BLaER1 treated with 17β-estradiol and CSF1 and Interleukin-3, amounts not matched to agents 10 nM and 100 nM (cell line): Measurements from ENCODE around the gene STK39.

Experiments
- H3K27ac ChIP-seq, 11 experiments: shearing (Covaris generic); formaldehyde crosslinking; 2 replicates each; pipeline ENCODE4 v1.8.1; 2022
- H3K27me3 ChIP-seq, 11 experiments: shearing (Covaris generic); formaldehyde crosslinking; 2 replicates each; pipeline ENCODE4 v1.8.1; 2022
- H3K36me3 ChIP-seq, 11 experiments: shearing (Covaris generic); formaldehyde crosslinking; 2 replicates each; pipeline ENCODE4 v1.8.1; 2022
- H3K4me1 ChIP-seq, 10 experiments: shearing (Covaris generic); formaldehyde crosslinking; 2 replicates each; pipeline ENCODE4 v1.8.1; 2022
- H3K4me2 ChIP-seq, 11 experiments: shearing (Covaris generic); formaldehyde crosslinking; 2 replicates each; pipeline ENCODE4 v1.8.1; 2022
- H3K4me3 ChIP-seq, 10 experiments: shearing (Covaris generic); formaldehyde crosslinking; 2 replicates each; pipeline ENCODE4 v1.8.1; 2022
- H3K9ac ChIP-seq, 11 experiments: shearing (Covaris generic); formaldehyde crosslinking; 2 replicates each; pipeline ENCODE4 v1.8.1; 2022
- H3K9me3 ChIP-seq, 11 experiments: shearing (Covaris generic); formaldehyde crosslinking; replicated peaks in 1 of 11; 2 replicates each; pipeline ENCODE4 v1.8.1; 2022
- H4K20me1 ChIP-seq, 11 experiments: shearing (Covaris generic); formaldehyde crosslinking; 2 replicates each; pipeline ENCODE4 v1.8.1; 2022
- Cebpa-rat ChIP-seq, 11 experiments: shearing (Covaris generic); IDR thresholded peaks; 2 replicates each; pipeline ENCODE4 v1.8.1; 2022

STK39 gene

DNA sequence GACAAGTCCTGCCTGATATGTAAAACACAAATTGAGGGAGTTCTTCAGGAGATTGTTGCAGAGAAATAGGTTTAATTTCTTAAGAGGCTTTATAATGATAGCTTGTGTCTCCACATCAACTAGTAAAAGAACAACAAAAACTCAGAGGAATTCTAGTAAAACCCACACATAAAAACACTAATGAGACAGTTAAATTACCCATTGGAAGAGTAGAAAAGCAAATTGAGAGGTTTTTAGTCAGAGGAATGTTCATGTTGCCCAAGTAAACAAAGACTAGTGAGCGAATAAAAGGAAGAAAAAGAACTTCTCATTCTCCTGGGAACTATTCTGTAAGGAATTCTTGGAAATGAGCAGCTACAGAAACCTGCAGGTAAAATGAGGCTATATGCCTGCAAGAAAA lies 330.6 kb downstream of the STK39 start:
- Histone ChIP-seq H3K9ac (no peak overlapping the region), H3K4me2 (no peak overlapping the region), H3K4me3 (no peak overlapping the region), H3K27me3 (no peaks in the 10 kb centered on the region), H3K4me1 (0 out of 20 replicates have a peak, but pooled peaks cover 0 to 4% (median 0%) of the 10 kb centered on the region in 10 experiments), H4K20me1 (no peaks in the 10 kb centered on the region), H3K9me3 (no peaks in the 10 kb centered on the region), H3K36me3 (no peaks in the 10 kb centered on the region), H3K27ac (no peak overlapping the region)
- TF ChIP-seq Cebpa-rat (IDR thresholded peaks at IDR 0.05) = no peak

DNA sequence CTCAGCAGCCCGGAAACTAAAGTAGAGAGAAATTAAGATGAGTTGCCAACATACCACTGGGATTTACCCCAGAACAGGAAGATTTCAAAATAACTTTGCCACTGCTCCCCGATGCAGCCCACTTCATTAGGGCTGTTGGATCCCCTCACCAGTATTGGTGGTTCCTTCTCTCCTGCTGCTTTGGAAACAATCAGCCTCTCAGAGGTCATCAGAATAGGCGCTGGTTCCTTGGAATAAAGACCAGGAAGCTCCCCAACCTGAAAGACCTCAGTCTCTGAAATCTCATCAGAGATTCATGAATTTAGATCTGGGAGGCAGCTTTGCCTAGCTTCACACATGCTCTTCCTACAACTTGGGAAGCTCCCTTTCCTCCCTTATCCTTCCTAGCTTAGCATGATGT lies 332.4 kb downstream of the STK39 start:
- Histone ChIP-seq H3K4me3 (no peak overlapping the region), H3K9me3 (no peaks in the 10 kb centered on the region), H3K27ac (no peak overlapping the region), H3K9ac (no peak overlapping the region), H4K20me1 (no peaks in the 10 kb centered on the region), H3K36me3 (no peaks in the 10 kb centered on the region), H3K4me2 (no peak overlapping the region), H3K4me1 (0 out of 20 replicates have a peak, but pooled peaks cover 0 to 4% (median 0%) of the 10 kb centered on the region in 10 experiments), H3K27me3 (no peaks in the 10 kb centered on the region)
- no peak for TF ChIP-seq Cebpa-rat (IDR thresholded peaks at IDR 0.05)

DNA sequence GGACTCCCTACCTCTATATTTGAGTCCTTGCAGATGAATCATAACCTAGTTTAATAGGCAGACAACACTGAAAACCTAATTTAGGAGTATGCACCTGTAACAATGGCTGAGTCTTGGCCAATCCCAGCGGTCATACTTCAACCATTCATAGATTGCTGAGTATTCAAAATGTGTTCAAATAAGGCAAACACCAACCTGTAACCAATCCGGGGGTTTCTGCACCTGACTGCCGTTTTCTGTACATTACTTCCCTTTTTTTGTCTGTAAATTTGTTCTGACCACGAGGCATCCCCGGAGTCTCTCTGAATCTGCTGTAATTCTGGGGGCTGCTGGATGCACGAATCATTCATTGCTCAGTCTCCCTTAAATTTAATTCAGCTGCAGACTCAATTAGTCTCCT lies 338.6 kb downstream of the STK39 start:
- Histone ChIP-seq H3K4me3 (no peak overlapping the region), H3K27me3 (no peaks in the 10 kb centered on the region), H3K27ac (no peak overlapping the region), H3K4me2 (no peak overlapping the region), H4K20me1 (no peaks in the 10 kb centered on the region), H3K9ac (no peak overlapping the region), H3K9me3 (no peaks in the 10 kb centered on the region), H3K36me3 (no peaks in the 10 kb centered on the region), H3K4me1 (no peaks in the 10 kb centered on the region)
- TF ChIP-seq Cebpa-rat (IDR thresholded peaks at IDR 0.05) = no peak

DNA sequence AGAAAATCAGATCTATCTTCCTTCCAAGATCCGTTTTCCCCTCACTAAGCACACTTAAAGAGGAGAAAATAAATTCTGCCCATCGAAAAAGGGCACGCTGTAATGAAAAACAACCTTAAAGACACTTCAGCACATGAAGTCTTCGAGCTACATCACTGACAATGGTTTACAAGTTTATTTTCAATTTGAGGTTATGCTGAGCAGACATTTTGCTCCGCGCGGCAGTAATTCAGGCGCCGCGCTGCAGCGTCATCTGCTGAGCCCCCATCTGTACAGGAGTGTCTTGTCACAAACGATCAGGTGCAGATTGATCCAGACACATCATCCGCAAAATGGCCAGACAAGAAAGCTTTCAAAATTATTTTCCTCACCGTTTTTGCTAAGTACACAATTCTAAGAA lies 341.7 kb downstream of the STK39 start:
- H3K27ac ChIP-seq = no peak overlapping the region
- H3K4me1 ChIP-seq = no peaks in the 10 kb centered on the region
- H4K20me1 ChIP-seq = no peaks in the 10 kb centered on the region
- no peak overlapping the region for H3K4me3 ChIP-seq
- H3K27me3 ChIP-seq = no peaks in the 10 kb centered on the region
- TF ChIP-seq Cebpa-rat (IDR thresholded peaks at IDR 0.05) = no peak
- no peak overlapping the region for H3K9ac ChIP-seq
- no peaks in the 10 kb centered on the region for H3K9me3 ChIP-seq
- H3K36me3 ChIP-seq = no peaks in the 10 kb centered on the region
- no peak overlapping the region for H3K4me2 ChIP-seq
